ENCODE results near the gene MYH9. TPM values are rescaled to one million over a fixed set of nuclear protein-coding genes. Genes with fewer than 3 reads are reported as not detected.
A peak's percentile ranks its signal among the peaks of the same experiment; 100 is the strongest.

The MYH9 gene
- polyA plus RNA-seq, 1 of the 3 experiments (the other 2 are of a cell fraction), result 303 TPM

DNA sequence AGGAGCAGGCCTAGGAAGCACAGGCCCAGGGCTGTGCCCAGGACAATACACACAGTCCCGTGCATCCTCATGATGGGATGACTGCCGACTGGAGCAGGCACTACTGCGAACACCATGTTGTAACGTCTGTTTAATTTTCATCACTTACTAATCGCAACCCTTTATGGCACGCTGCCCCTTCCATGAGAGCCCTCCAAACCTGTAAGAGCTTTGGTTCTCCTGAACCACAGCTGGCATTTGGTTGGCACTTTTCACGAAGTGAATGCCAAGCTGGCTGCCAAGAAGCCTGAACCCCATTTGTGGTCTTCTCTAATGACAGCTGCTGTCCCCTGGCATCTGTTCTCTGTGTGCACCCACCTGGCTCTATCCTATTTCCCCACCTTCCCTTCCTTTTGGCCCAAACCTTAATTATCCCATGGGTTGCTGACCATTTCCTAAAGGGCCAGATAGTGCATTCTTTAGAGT is 98.3 kb downstream of the MYH9 start:
- H3K9ac ChIP-seq, result no peak overlapping the region
- no peak overlapping the region for H3K27ac ChIP-seq (ENCODE audit: low read depth in 2 of 2, low read length in 1 of 2)
- H3K4me3 ChIP-seq (ENCODE audit: low read depth in 2 of 2, low read length in 1 of 2), result no peak overlapping the region
- H3K4me2 ChIP-seq, result no peak overlapping the region
- DNase-seq, result no peak
- peaks cover 39% of the 10 kb centered on the region; the same call in 1 of the 2 replicates for H3K79me2 ChIP-seq (ENCODE audit: insufficient read depth)
- H4K20me1 ChIP-seq (ENCODE audit: insufficient read depth), result peaks cover 76% of the 10 kb centered on the region
- WGBS (ENCODE audit: low lambda C conversion rate), result 97% methylated on average over 5 of the region's 7 CpGs
- no peaks in the 10 kb centered on the region for H3K9me2 ChIP-seq
- H3K9me3 ChIP-seq, result no peaks in the 10 kb centered on the region
- ChIA-PET CTCF (interaction anchor here (1.2 to 9.9 kb wide), 3 partner anchors 9 to 181 kb away, joined by 5 to 113 read pairs (median 7); no protein-coding TSS in a partner anchor), POLR2A (no interaction called here)
- no peak overlapping the region for H2AFZ ChIP-seq (ENCODE audit: low read depth)
- no peaks in the 10 kb centered on the region for H3K27me3 ChIP-seq (ENCODE audit: insufficient read depth)
- H3K36me3 ChIP-seq (replicated peaks in 1 of 2; ENCODE audit: control insufficient read depth in 1 of 2, insufficient read depth in 2 of 2, low read length in 1 of 2), result peaks cover 70 to 83% of the 10 kb centered on the region in 2 experiments
- TF ChIP-seq NFIC (IDR thresholded peaks at IDR 0.05; ENCODE audit: borderline replicate concordance) (no peak), MEF2A (IDR thresholded peaks at IDR 0.05; ENCODE audit: borderline replicate concordance, low read depth) (no peak)
- no peaks in the 10 kb centered on the region; a peak in 1 of 4 replicates for H3K4me1 ChIP-seq (ENCODE audit: control insufficient read depth in 1 of 2, insufficient read depth in 2 of 2, low read depth in 1 of 2, low read length in 1 of 2)
- H3F3A ChIP-seq (replicated peaks; ENCODE audit: insufficient read depth), result peaks cover 49% of the 10 kb centered on the region

DNA sequence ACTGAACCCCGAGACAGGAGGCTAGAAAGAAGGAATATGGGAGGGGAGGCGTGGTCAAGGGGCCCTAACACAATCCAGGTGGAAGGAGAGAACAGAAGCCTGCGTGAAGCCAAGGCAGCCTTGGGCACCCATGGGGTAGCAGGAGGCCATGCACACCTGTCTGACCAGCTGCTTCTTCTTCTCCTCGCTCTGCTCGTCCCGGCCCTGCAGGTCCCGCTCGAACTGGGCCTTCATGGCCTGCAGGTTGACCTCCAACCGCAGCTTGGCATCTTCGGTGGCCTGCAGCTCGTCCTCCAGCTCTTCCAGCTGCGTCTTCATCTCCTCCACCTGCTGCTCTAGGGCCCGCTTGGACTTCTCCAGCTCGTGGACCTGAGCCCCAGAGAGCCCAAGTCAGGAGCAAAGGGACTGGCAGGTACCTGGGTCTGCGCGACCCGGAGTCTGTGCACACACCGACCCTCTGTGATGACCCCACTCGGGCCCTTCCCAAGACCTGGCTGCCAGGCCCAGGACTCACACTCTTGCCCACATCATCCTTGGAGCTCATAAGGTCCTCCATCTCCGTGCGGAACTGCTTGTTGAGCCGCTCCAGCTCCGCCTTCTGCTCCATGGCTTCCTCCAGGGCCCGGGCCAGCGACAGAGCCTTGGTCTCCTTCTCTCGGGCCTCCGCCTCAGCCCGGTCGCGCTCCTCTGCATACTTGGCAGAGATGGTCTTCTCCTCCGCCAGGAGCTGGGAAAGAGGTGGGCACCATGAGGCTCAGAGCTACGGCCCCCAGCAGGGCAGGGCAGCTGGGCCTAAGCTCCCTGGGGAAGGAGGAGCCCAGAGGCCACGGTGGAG is 99.0 kb downstream of the MYH9 start:
- Histone ChIP-seq H3K36me3 (replicated peaks in 1 of 2; ENCODE audit: control insufficient read depth in 1 of 2, insufficient read depth in 2 of 2, low read length in 1 of 2) (peaks cover 67 to 83% of the 10 kb centered on the region in 2 experiments), H3K9me2 (no peaks in the 10 kb centered on the region), H3K79me2 (ENCODE audit: insufficient read depth) (peaks cover 32% of the 10 kb centered on the region; the same call in 1 of the 2 replicates), H3K9ac (no peak overlapping the region), H3K27ac (ENCODE audit: low read depth in 2 of 2, low read length in 1 of 2) (no peak overlapping the region), H3K4me2 (no peak overlapping the region), H4K20me1 (ENCODE audit: insufficient read depth) (peaks cover 73% of the 10 kb centered on the region), H3K4me1 (ENCODE audit: control insufficient read depth in 1 of 2, insufficient read depth in 2 of 2, low read depth in 1 of 2, low read length in 1 of 2) (no peaks in the 10 kb centered on the region; a peak in 1 of 4 replicates), H2AFZ (ENCODE audit: low read depth) (no peak overlapping the region), H3F3A (replicated peaks; ENCODE audit: insufficient read depth) (peaks cover 48% of the 10 kb centered on the region), H3K9me3 (no peaks in the 10 kb centered on the region), H3K4me3 (ENCODE audit: low read depth in 2 of 2, low read length in 1 of 2) (no peak overlapping the region), H3K27me3 (ENCODE audit: insufficient read depth) (no peaks in the 10 kb centered on the region)
- ChIA-PET CTCF (interaction anchor here (1.0 to 9.9 kb wide), 6 partner anchors 10 to 182 kb away, joined by 3 to 113 read pairs (median 6); no protein-coding TSS in a partner anchor), POLR2A (no interaction called here)
- TF ChIP-seq POLR2AphosphoS5 (IDR thresholded peaks at IDR 0.05; ENCODE audit: low read depth, low read length), result peak; percentile 44; the same call in 1 of the 2 replicates
- TF ChIP-seq, protein P1, sequence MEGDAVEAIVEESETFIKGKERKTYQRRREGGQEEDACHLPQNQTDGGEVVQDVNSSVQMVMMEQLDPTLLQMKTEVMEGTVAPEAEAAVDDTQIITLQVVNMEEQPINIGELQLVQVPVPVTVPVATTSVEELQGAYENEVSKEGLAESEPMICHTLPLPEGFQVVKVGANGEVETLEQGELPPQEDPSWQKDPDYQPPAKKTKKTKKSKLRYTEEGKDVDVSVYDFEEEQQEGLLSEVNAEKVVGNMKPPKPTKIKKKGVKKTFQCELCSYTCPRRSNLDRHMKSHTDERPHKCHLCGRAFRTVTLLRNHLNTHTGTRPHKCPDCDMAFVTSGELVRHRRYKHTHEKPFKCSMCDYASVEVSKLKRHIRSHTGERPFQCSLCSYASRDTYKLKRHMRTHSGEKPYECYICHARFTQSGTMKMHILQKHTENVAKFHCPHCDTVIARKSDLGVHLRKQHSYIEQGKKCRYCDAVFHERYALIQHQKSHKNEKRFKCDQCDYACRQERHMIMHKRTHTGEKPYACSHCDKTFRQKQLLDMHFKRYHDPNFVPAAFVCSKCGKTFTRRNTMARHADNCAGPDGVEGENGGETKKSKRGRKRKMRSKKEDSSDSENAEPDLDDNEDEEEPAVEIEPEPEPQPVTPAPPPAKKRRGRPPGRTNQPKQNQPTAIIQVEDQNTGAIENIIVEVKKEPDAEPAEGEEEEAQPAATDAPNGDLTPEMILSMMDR (IDR thresholded peaks at IDR 0.05), result no peak
- no peak for DNase-seq
- WGBS (ENCODE audit: low lambda C conversion rate), result 95% methylated on average over 29 of the region's 33 CpGs

DNA sequence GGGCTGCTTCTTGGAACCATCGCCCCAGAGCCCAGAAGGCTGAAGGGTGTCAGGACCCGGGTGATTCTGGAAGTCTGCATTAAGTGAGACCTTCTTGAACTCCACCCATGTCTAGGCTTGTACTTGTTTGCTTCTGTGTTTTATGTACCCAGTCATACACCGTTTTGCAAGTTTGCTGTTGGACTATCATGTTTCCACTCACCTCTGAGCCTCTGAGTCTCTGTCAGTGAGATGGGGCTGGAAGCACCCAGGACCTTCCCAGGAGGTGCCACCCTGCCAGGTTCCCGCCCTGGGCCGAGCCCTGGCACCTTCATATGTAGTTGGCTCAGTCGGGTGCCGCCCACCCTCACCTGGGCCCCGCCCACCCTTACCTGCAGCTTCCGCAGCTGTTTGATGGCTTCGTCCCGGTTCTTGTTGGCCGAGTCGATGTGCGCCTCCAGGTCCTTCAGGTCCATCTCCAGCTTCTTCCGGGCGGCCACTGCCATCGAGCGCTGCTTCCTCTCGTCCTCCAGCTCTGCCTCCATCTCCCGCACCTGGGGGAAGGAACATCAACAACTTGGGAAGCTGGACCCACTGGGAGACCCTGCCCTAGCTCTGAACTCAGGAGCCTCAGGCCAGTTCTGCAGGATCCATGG is 99.8 kb downstream of the MYH9 start:
- no peak overlapping the region for H3K9ac ChIP-seq
- no peaks in the 10 kb centered on the region for H3K27me3 ChIP-seq (ENCODE audit: insufficient read depth)
- no peak for DNase-seq
- H3K9me3 ChIP-seq, result no peaks in the 10 kb centered on the region
- no peak overlapping the region for H3K4me2 ChIP-seq
- H3F3A ChIP-seq (replicated peaks; ENCODE audit: insufficient read depth), result peaks cover 56% of the 10 kb centered on the region
- TF ChIP-seq EP300 (IDR thresholded peaks at IDR 0.05; ENCODE audit: borderline replicate concordance in 1 of 2, low read depth in 1 of 2, low read length in 1 of 2) (no peak), NFIC (IDR thresholded peaks at IDR 0.05; ENCODE audit: borderline replicate concordance) (no peak), EZH2phosphoT487 (IDR thresholded peaks at IDR 0.05; ENCODE audit: borderline replicate concordance, low read depth) (no peak), YY1 (IDR thresholded peaks at IDR 0.05; ENCODE audit: low read depth) (no peak), TAF1 (IDR thresholded peaks at IDR 0.05; ENCODE audit: borderline replicate concordance, low read depth, low read length) (no peak), FOXJ3 (CRISPR knock-in tag; IDR thresholded peaks at IDR 0.05) (no peak), TEAD4 (IDR thresholded peaks at IDR 0.05; ENCODE audit: borderline replicate concordance, insufficient read depth) (no peak)
- H3K4me3 ChIP-seq (ENCODE audit: low read depth in 2 of 2, low read length in 1 of 2), result no peak overlapping the region
- H4K20me1 ChIP-seq (ENCODE audit: insufficient read depth), result peaks cover 74% of the 10 kb centered on the region
- H3K79me2 ChIP-seq (ENCODE audit: insufficient read depth), result peaks cover 28% of the 10 kb centered on the region; the same call in 1 of the 2 replicates
- no peak overlapping the region for H3K27ac ChIP-seq (ENCODE audit: low read depth in 2 of 2, low read length in 1 of 2)
- 91% methylated on average over 20 of the region's 20 CpGs for WGBS (ENCODE audit: low lambda C conversion rate)
- H3K36me3 ChIP-seq (replicated peaks in 1 of 2; ENCODE audit: control insufficient read depth in 1 of 2, insufficient read depth in 2 of 2, low read length in 1 of 2), result peaks cover 68 to 82% of the 10 kb centered on the region in 2 experiments
- ChIA-PET POLR2A (no interaction called here), CTCF (interaction anchor here (1.0 to 9.9 kb wide), 8 partner anchors 10 to 183 kb away, joined by 3 to 113 read pairs (median 7); no protein-coding TSS in a partner anchor)
- no peaks in the 10 kb centered on the region; a peak in 1 of 4 replicates for H3K4me1 ChIP-seq (ENCODE audit: control insufficient read depth in 1 of 2, insufficient read depth in 2 of 2, low read depth in 1 of 2, low read length in 1 of 2)
- H3K9me2 ChIP-seq, result no peaks in the 10 kb centered on the region
- H2AFZ ChIP-seq (ENCODE audit: low read depth), result no peak overlapping the region

Measured in SK-N-SH (cell line).